Activated T-cell treated with anti-CD3 and anti-CD28 coated beads, Interleukin-2, amount 50 U/mL, for 48 hours (primary cell): Measurements from ENCODE around the gene MTA2.

Source experiments
- DNase-seq, 2 experiments: peaks; one replicate each; pipeline ENCODE4 v3.0.0-alpha.2; 2020

Gene MTA2

DNA sequence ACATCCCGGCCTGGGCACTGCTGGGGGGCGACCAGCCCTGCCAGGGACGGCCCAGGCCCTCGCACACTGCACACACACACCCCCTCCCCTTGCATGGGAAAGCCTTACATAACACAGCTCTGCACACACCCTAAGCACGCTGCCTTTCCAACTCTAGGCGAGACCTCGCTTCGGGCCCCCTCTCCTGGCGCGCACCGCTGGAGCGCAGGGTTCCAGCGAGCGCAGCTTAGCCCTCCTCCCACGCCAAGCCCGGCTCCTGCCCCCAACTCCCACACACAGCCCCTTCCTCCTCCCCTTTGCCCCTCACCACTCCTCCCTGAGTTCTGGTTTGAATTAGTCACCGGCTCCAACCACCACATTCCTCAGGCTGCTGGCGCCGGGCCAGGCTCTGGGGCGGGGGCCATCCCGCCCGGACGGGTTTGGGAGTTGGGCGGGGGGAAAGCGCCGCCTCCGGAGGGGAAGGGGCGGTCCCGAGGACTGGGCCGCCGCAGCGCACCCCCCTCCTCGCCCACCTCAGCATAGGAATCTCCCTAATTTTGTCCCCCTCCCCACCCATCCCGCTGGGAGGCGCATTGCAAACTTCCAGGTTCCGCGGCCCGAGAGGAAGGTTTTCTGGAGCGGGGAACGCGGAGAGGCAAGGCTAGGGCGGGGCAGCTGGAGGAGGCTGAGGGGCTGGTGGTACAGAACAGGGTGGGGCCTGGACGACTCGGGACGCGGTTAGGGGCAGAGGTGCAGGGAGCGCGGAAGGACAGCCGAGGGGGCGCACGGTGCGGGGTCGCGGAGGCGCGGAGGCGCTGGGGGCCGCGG, 56.0 kb downstream of the MTA2 start:
- DNase-seq = peak; percentile 68 to 70

DNA sequence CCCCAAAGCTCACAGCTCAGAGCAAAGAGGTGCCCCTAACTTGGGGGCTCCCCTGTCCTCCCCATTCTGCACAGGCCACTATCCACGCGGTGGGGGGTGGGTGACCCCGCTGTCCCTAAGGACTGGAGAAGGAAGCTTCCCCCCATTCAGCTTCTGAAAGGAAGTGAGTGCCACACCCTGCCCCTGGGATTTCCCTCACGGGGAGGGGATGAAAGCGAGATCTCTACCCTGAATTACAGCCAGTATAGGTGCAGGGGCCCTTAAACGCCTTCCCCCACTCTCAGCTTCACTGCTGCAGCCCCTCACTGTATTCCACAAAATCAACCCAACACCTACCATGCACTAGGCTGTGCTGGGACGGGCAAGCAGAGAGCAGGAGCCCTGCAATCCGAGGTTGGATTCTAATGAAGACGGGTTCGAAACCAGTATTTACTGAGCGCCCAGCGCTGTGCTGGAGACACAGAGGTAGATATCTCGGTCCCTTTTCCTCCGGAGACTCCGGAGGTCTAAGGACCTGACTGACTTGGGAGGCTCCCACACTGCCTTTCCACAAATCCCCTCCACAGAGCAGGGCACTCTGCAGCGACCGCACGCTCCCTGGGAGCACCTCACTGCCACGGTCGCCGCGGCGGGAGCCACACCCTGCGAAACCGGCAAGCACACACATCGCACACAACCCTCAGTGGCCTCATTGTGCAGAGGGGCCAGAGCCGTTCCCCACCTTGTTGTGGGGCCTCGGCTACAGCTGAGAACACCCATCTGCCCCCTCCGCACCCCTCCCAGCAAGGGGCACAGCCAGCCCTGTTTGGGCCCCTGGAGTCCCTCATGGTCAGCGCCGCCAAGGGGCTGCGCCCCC, 56.9 kb downstream of the MTA2 start:
- peak in 1 of 2 experiments; percentile 54 for DNase-seq

DNA sequence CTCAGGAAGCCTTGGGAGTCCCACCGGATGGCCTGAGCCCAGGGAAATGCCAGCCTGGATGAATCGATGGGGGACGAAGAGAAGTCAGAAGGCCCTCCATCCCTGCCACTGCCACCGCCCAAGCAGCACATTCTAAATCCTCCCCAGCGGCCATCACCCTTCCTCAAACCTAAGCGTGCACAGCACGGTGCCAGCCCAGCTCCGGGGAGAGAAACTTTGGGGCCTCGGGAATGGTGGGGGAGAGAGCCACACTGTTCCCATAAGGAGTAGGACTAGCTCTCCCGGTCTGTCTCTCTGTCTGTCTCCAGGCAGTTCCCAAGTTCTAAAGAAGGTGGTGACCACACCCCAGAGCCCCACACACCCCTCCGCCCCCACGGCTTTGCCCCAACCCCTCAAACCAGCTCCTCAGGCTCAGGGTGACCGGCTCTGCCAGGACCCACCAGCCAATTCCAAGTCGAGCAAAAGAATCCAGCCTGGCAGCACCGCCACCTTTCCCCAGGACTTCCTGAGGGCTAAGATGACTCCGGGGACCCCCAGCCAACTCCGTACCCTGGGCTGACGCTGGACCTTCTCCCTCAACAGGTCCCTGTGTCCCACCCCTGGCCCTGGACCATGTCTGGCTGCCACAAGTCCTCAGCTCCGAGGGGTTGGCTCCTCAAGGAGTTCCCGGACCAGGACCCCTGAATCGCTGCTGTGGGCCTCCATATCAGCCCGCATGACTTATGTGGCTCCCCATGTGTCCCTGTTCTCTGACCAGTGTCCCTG, 57.8 kb downstream of the MTA2 start:
- no peak for DNase-seq
